Cardiac fibroblast (primary cell): Measurements from ENCODE around the gene RPAP2.
"Not testable (repeated sequence)": the region's sequence is repeated elsewhere in the genome, so short reads cannot be mapped to it uniquely, and the experiment has no call there.

Source experiments
- DNase-seq, 2 donors: peaks; one replicate each; pipeline versions ENCODE4 v3.0.0 to v3.0.0-alpha.2; 2010; ENCODE audit warnings: low read depth in 2 of 2
- H3K4me3 ChIP-seq, 2 donors: replicated peaks in 1 of 2; 1 replicate in 1 of 2; 2 replicates in 1 of 2; pipeline ENCODE4 v1.5.1; 2011; ENCODE audit warnings: low read depth in 2 of 2, low read length in 2 of 2, mild to moderate bottlenecking in 2 of 2, moderate library complexity in 1 of 2
- CTCF ChIP-seq: IDR thresholded peaks from one replicate; pipeline ENCODE4 v1.5.1; 2011; ENCODE audit warnings: low read depth, mild to moderate bottlenecking, low read length, inconsistent platforms

The RPAP2 gene

GRCh38 chr1:92367496-92367895 lies 68.6 kb downstream of the RPAP2 start:
- no peak overlapping the region for H3K4me3 ChIP-seq
- no peak for TF ChIP-seq CTCF
- DNase-seq = no peak

GRCh38 chr1:92372164-92372563 lies 73.3 kb downstream of the RPAP2 start:
- TF ChIP-seq CTCF = no peak
- DNase-seq = no peak

GRCh38 chr1:92374223-92374622 lies 75.4 kb downstream of the RPAP2 start:
- TF ChIP-seq CTCF = no peak
- H3K4me3 ChIP-seq = no peak overlapping the region
- no peak for DNase-seq

More at GRCh38 chr1:92372164-92372563, 73.3 kb downstream of the RPAP2 start:
- no peak overlapping the region for H3K4me3 ChIP-seq

- H3K4me3 ChIP-seq = no peak overlapping the region
- no peak for DNase-seq
- TF ChIP-seq CTCF = no peak
Measured at GRCh38 chr1:92376345-92376744, 77.5 kb downstream of the RPAP2 start.

- H3K4me3 ChIP-seq, DNase-seq: not testable (repeated sequence)
Measured at GRCh38 chr1:92377991-92378390, 79.1 kb downstream of the RPAP2 start.

GRCh38 chr1:92380867-92381266 lies 82.0 kb downstream of the RPAP2 start:
- no peak overlapping the region for H3K4me3 ChIP-seq
- DNase-seq = peak; percentile 4 to 5
- no peak for TF ChIP-seq CTCF

GRCh38 chr1:92393966-92394365 lies 95.1 kb downstream of the RPAP2 start:
- not testable (repeated sequence) for H3K4me3 ChIP-seq, DNase-seq

- DNase-seq = no peak
- H3K4me3 ChIP-seq = no peak overlapping the region
- TF ChIP-seq CTCF = no peak
Measured at GRCh38 chr1:92398519-92398918, 99.7 kb downstream of the RPAP2 start.
